Memory B cell (primary cell): ENCODE measurements around the gene GCGR.

Experiments
- ATAC-seq: fragments of 150-1000 bp; cut with Tn5 transposase; 2 replicates; pipeline ENCODE4 v1.10.0; 2021; ENCODE audit warnings: low read depth, mild to moderate bottlenecking, moderate library complexity
- DNase-seq, 2 donors: peaks; one replicate each; pipeline ENCODE4 v3.0.0; 2022; ENCODE audit warnings: low spot score in 2 of 2
- H3K27ac Mint-ChIP-seq: one replicate; pipeline ENCODE4 v1.8.0; 2022; ENCODE audit warnings: mild to moderate bottlenecking, moderate library complexity, mixed read lengths
- H3K27me3 Mint-ChIP-seq: one replicate; pipeline ENCODE4 v1.8.0; 2022; ENCODE audit warnings: mixed read lengths
- H3K36me3 Mint-ChIP-seq: one replicate; pipeline ENCODE4 v1.8.0; 2022; ENCODE audit warnings: mild to moderate bottlenecking, mixed read lengths
- H3K4me1 Mint-ChIP-seq: one replicate; pipeline ENCODE4 v1.8.0; 2022; ENCODE audit warnings: mixed read lengths
- H3K4me3 Mint-ChIP-seq: one replicate; pipeline ENCODE4 v1.8.0; 2022; ENCODE audit warnings: mild to moderate bottlenecking, moderate library complexity, mixed read lengths
- H3K9me3 Mint-ChIP-seq: one replicate; pipeline ENCODE4 v1.8.0; 2022; ENCODE audit warnings: mixed read lengths

Gene GCGR

DNA sequence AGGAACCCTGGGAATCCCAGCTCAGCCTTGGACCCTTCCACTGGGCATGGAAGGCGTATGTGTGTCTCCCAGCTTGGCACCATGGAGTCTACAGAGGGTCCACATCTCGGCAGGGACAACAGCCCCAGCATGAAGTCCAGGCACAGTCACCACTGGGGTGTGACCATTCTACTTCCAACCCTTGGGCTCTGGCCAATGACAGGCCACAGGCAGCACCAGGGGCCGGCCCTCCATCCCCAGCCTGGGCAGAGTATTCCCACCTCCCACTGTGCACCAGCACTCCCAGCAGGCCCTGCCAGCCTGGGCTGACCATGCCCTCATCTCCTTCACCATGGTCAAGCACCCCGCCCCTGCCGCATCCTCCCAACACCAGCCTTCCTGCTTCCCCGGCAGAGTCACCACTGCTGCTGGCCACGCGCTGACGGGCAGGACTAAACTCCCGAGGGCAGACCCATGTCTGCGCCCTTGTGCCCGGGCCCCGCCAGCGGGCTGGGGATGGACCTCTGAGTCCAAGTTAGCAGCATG, 40.4 kb downstream of the GCGR start:
- H3K4me1 Mint-ChIP-seq: no peaks in the 10 kb centered on the region

DNA sequence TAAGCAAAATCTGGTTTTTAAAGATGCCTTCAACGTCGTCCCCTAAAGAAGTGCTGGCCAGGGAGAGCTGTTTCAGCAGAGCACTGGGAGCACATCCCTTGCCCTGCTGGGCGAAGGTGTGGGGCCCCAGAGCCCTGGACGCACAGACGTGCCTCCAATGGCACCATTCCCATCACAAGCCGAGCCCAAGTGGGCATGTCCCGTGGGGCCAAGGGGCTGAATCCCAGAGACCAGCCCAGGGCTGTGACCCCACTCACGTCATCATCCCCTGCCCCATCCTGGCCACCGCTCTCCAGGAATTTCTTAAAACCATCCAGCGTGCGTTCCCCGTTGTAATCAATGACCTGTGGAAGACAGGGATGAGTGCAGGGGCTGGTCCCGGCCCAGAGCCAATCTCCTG, 40.9 kb downstream of the GCGR start:
- no peak for DNase-seq
- Mint-ChIP-seq H3K27ac (no peak overlapping the region), H3K27me3 (no peaks in the 10 kb centered on the region), H3K36me3 (peaks cover 7% of the 10 kb centered on the region), H3K9me3 (no peaks in the 10 kb centered on the region), H3K4me1 (no peaks in the 10 kb centered on the region), H3K4me3 (no peak overlapping the region)
- no peak for ATAC-seq

More for the DNA sequence above, 40.4 kb downstream of the GCGR start:
- no peak overlapping the region for H3K4me3 Mint-ChIP-seq
- no peaks in the 10 kb centered on the region for H3K9me3 Mint-ChIP-seq
- peaks cover 7% of the 10 kb centered on the region for H3K36me3 Mint-ChIP-seq
- no peak overlapping the region for H3K27ac Mint-ChIP-seq
- H3K27me3 Mint-ChIP-seq: no peaks in the 10 kb centered on the region
- DNase-seq: no peak
- ATAC-seq: no peak

DNA sequence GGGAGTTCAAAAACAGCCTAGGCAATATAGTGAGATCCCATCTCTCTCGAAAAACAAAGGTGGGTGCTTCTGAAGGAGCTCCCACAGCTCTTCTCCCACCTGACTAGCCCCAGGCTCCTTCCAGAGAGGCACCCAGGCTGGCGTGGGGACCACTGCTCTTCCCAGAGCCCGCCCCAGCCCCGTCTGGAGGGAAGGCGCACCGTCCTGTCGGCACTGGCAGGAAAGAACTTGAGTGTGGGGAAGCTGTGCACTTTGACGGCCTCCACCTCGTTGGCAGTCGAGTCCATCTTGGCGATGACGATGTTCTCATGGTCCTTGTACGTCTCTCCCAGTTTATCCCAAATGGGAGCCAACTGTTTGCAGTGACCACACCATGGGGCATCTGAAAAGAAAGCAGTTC, 41.4 kb downstream of the GCGR start:
- no peaks in the 10 kb centered on the region for H3K27me3 Mint-ChIP-seq
- no peak for ATAC-seq
- peaks cover 7% of the 10 kb centered on the region for H3K36me3 Mint-ChIP-seq
- no peak for DNase-seq
- H3K4me1 Mint-ChIP-seq: no peaks in the 10 kb centered on the region
- no peaks in the 10 kb centered on the region for H3K9me3 Mint-ChIP-seq
- no peak overlapping the region for H3K27ac Mint-ChIP-seq
- no peak overlapping the region for H3K4me3 Mint-ChIP-seq

DNA sequence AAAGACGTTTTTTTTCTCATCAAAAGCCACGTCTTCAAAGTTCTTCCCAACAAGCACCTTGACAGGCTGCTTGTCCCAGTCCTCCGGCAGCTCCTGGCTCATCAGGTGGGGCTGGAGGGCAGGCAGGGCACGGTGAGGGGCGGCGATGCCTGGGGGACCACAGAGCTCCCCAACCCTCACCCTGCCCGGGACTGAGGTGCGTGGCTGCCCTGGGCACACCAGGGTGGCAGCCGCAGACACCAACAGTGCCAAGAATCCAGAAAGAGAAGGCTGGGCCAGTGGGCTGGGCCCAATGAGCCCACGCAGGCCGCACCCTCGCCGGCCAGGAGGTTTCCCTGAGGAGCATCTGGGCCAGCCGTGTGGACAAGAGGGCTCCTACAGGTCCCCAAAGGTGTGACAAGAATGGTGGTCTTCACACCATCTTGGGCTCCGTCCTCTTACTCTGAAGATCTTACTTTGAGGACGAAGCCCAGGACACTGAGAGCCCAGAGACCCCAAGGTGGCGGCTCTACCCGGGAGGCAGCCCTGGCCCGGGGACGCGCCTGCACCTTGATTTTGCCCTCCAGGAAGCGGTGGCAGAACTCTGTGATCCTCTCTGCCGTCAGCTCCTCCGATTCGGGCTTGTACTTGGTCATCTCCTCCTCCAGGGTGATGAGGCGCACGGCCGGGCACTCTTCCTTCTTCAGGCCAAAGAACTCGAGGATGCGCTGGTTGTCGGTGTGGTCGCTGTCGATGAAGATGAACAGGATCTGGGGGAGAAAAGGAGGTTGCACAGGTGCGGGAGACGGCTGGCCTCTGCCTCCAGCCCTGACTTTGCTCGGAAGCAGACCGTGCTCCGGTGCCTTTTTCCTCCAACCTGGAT, 42.2 kb downstream of the GCGR start:
- Mint-ChIP-seq H3K9me3 (no peaks in the 10 kb centered on the region), H3K27me3 (no peaks in the 10 kb centered on the region), H3K4me3 (no peak overlapping the region), H3K36me3 (peaks cover 7% of the 10 kb centered on the region), H3K4me1 (no peaks in the 10 kb centered on the region), H3K27ac (no peak overlapping the region)
- ATAC-seq (no peak), DNase-seq (no peak)

DNA sequence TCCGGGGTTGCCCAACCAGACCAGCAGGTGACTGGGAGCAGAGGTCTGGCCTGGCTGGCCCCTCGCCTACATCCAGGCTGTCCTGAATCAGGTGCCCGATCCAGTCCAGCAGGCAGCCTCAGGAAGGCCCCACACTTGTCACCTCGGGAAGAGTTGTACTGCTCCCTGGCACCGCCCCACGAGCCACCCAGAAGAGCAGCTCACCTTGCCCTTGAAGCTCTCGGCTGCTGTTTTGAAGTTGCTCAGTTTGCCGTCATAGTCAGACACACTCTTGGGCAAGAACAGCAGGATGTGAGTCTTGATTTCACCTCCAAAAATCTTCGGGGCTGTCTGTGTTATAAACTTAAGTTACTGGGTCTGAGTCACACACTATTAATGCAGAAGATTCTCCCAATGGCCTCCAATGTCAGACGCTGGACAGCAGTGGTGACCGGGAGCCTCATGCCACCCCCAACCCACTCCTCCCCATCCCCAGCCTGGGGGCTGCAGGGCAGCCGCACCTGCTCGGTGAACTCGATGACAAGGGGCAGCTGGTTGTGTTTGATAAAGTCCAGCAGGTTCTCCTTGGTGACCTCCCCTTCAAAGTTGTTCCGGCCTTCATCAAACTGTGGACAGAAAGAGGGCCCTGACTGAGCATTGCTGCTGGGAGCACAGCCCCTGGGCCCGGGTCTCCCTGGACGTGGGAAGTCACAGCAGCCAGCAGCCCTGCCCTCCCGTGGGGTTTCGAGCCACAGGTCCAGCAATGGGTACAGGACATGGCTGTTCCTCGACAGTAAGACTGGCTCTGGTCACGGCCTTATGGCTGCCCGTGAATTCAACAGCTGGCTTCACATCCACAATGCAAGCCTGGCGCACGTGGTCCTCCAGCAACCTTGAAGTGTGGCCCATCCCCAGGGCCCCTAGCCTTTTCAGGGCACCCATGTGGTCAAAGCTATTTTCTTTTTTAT, 43.1 kb downstream of the GCGR start:
- no peak for ATAC-seq
- Mint-ChIP-seq H3K36me3 (peaks cover 11% of the 10 kb centered on the region), H3K9me3 (no peaks in the 10 kb centered on the region), H3K4me3 (no peak overlapping the region), H3K4me1 (no peaks in the 10 kb centered on the region), H3K27me3 (no peaks in the 10 kb centered on the region), H3K27ac (no peak overlapping the region)
- DNase-seq: no peak

DNA sequence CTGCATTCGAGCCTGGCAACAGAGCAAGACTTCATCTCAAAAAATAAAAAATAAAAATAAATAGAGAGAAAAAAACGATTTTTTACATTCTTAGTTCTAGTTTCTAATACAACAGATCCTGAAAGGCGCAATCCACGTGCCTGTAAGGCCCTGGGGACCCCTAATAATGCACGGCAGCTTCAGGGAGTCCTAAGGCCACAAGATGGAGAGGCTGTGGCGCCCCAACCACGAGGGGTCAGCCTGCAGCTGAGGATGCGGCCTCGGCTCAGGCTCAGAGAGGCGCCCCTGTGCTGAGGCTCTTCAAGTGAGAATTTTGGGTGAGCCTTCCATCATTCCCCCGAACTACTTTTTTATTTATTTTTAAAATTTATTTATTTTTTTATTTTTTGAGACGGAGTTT, 45.5 kb downstream of the GCGR start:
- Mint-ChIP-seq H3K36me3 (peaks cover 17% of the 10 kb centered on the region), H3K4me3 (no peak overlapping the region), H3K4me1 (no peaks in the 10 kb centered on the region), H3K27me3 (no peaks in the 10 kb centered on the region), H3K27ac (no peak overlapping the region), H3K9me3 (no peaks in the 10 kb centered on the region)
- no peak for ATAC-seq
- no peak for DNase-seq

DNA sequence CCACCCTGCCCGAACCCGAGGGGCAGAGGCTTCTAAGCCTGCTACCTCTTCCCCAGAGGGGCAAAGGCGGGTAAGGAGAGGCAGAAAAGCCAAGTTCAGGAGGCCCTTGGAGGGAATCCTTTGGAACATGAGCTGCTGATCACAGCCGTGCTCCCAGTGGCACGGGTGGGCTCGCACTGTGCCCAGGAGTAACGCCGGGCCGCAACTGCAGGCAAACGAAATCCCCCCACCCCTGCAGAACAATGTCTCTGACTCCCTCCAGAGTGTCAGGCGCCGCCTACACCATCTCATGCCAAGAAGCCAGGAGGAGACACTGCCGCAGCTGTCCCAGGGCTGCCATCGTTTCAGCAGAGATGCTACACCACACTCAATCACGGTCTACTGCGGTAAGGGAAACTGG, 47.5 kb downstream of the GCGR start:
- Mint-ChIP-seq H3K4me3 (no peak overlapping the region), H3K9me3 (no peaks in the 10 kb centered on the region), H3K36me3 (peaks cover 11% of the 10 kb centered on the region), H3K27ac (no peak overlapping the region), H3K4me1 (no peaks in the 10 kb centered on the region), H3K27me3 (no peaks in the 10 kb centered on the region)
- DNase-seq: no peak
- ATAC-seq: no peak

DNA sequence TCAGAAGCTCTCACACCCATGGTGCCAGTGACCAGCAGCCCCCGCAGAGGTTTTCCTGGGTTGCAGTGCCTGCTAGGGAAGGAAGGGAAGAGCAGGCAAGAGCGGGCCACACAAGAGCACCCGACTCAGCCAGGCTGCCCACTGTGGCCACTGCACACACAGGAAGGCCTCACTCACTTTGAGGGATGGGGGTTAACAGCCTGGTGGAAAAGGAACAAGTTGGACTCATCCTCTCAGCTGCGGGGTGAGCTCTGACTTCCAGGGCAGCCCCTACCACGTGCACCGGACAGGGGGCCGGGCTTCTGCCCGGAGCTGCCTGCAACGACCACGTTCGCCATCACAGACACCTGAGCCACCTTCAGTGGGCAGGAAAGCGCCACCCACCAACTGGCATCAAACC, 48.3 kb downstream of the GCGR start:
- Mint-ChIP-seq H3K4me1 (no peaks in the 10 kb centered on the region), H3K4me3 (no peak overlapping the region), H3K36me3 (peaks cover 11% of the 10 kb centered on the region), H3K27me3 (no peaks in the 10 kb centered on the region), H3K9me3 (no peaks in the 10 kb centered on the region), H3K27ac (no peak overlapping the region)
- ATAC-seq (no peak), DNase-seq (no peak)

DNA sequence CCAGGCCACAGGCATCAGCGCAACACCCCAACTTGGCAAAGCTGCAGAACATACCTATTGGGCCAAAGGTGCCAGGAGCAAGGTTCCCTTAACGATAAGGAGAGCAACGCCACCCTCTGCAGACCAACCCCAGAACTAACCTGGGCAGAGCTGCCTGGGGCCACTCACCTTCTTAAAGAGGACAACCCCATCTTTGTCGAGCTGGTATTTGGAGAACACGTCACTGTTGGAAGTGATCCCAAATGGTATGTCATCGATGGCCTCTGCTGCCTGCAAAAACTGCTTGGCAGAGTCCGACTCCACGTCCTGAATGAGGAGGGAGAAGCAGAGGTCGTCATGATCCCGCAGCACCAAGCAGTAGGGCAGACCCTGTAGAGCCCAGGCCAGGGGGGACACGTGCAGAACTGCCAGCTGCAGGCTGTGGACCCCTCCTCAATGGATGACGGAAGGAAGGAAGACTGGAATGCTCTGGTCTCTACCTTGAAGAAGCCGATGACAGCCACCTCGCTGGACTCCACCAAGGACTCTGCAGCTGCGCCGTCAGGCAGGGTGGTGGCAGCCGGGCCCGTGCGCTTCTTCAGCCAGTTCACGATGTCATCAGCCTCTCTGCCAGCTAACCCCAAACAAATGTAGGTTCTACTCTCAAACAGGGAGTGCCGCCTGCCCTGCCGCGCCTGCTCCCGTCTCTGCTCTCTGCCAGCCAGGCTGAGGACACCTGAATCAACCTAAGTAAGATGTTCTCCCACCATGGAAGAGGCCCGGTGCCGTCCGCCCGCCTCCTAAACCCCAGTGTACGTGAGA, 51.2 kb downstream of the GCGR start:
- H3K4me3 Mint-ChIP-seq: no peak overlapping the region
- DNase-seq: no peak
- no peak overlapping the region for H3K27ac Mint-ChIP-seq
- no peaks in the 10 kb centered on the region for H3K9me3 Mint-ChIP-seq
- no peaks in the 10 kb centered on the region for H3K27me3 Mint-ChIP-seq
- peaks cover 6% of the 10 kb centered on the region for H3K4me1 Mint-ChIP-seq
- peaks cover 14% of the 10 kb centered on the region for H3K36me3 Mint-ChIP-seq
- peak; percentile 52 for ATAC-seq

DNA sequence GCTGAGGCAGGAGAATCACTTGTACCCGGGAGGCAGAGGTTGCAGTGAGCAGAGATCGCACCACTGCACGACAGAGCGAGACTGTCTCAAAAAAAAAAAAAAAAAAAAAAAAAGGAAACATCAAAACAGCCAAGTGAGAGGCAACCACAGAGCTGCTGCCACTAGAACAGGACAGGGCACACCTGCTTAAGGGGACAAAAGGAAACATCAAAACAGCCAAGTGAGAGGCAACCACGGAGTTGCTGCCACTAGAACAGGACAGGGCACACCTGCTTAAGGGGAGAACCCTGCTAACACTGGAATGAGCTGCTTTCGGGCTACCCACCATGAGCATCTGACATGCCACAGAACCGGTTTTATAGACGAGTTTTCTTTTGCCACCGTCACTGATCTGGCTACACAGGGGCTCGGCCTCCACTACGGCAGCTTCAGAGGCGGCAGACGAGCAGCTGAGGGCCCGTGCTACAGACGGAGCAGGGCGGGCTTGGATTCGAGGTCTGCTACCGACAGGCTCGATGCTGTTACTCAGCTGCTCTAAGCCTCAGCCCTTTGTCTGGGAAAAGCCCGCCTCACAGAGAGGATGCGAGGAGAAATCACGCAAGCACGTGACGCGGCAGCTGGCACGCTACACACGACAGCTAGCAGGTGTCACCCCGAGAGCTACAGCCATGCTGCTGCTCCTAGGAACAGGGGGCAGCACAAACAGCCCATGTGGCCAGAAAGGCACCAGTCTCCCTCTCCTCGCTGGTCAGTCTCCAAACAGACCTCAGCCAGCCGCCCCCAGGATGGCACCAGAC, 54.4 kb downstream of the GCGR start:
- ATAC-seq: no peak
- no peaks in the 10 kb centered on the region for H3K27me3 Mint-ChIP-seq
- H3K27ac Mint-ChIP-seq: no peak overlapping the region
- peaks cover 7% of the 10 kb centered on the region for H3K36me3 Mint-ChIP-seq
- peaks cover 9% of the 10 kb centered on the region for H3K4me1 Mint-ChIP-seq
- H3K9me3 Mint-ChIP-seq: no peaks in the 10 kb centered on the region
- no peak for DNase-seq
- H3K4me3 Mint-ChIP-seq: no peak overlapping the region

DNA sequence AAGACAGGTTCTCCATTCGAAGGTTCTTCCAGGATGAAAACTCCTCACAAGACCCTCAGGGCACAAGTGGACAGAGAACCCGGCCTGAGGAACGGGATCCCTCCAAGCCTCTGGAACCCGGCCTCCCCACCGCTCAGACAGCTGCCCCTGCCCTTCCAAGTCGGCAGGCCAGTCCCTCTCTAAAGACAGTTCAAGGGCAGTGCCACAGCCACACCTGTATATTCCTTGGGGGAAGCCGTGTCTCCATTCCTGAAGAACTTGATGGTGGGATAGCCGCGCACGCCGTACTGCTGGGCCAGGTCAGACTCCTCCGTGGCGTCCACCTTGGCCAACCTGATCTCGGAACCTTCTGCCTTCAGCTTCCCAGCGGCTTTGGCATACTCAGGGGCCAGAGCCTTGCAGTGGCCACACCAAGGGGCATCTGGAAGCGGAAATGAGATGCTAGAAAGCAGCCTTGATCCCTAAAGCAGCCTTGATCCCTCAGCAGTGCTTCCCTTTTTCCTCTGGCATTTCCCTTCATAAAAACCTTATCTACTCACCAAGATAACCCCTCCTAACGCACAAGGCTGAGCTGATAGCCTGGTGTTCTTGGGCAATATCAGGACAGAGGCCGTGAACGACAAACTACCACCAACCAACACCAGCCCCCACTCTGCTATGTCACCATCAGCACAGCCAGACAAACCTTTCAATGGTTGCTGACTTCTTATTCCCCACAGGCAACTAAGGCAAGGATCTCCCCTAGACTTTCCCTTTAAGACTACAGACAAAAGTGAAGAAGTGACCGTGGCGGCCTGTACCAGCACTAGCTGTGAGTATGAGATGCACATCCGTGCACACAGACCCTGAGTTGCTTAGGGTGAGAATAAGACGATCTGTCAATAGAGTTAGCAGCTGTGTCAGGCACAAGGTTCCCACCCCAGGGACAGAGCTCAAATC, 55.3 kb downstream of the GCGR start:
- Mint-ChIP-seq H3K4me3 (peak overlapping the region; percentile 83), H3K27ac (peak overlapping the region; percentile 51), H3K4me1 (peaks cover 9% of the 10 kb centered on the region), H3K27me3 (no peaks in the 10 kb centered on the region), H3K36me3 (peaks cover 5% of the 10 kb centered on the region), H3K9me3 (no peaks in the 10 kb centered on the region)
- ATAC-seq: no peak
- no peak for DNase-seq
